Neutrophil (primary cell): ENCODE results near the gene DCDC2.
"Not testable (repeated sequence)": the region's sequence is repeated elsewhere in the genome, so short reads cannot be mapped to it uniquely, and the experiment has no call there.

Experiments
- H3K27ac ChIP-seq: fragments of 200-600 bp; sonication (generic); 2 replicates; pipeline ENCODE4 v1.5.1; 2016; ENCODE audit warnings: mild to moderate bottlenecking, moderate library complexity
- H3K27me3 ChIP-seq: fragments of 200-600 bp; sonication (generic); 2 replicates; pipeline ENCODE4 v1.6.0; 2016; ENCODE audit warnings: mild to moderate bottlenecking
- H3K36me3 ChIP-seq: fragments of 200-600 bp; sonication (generic); 2 replicates; pipeline ENCODE4 v1.5.1; 2017
- H3K4me1 ChIP-seq, 2 experiments: fragments of 200-600 bp in 1 of 2; sonication (generic) in 1 of 2; 1 replicate in 1 of 2; 2 replicates in 1 of 2; pipeline versions ENCODE4 v1.5.1 to v1.6.1; 2013 to 2016; ENCODE audit warnings: low read depth in 1 of 2, low read length in 1 of 2, mild to moderate bottlenecking in 1 of 2, moderate library complexity in 1 of 2; ENCODE audit not compliant: control insufficient read depth in 1 of 2, insufficient read depth in 1 of 2
- H3K4me3 ChIP-seq, 2 experiments: fragments of 200-600 bp in 1 of 2; sonication (generic) in 1 of 2; 1 replicate in 1 of 2; 2 replicates in 1 of 2; pipeline ENCODE4 v1.5.1; 2013 to 2016; ENCODE audit warnings: low read depth in 1 of 2, low read length in 1 of 2, mild to moderate bottlenecking in 1 of 2, moderate library complexity in 1 of 2
- H3K9me3 ChIP-seq: fragments of 200-600 bp; sonication (generic); 2 replicates; pipeline ENCODE4 v1.5.1; 2016
- CTCF ChIP-seq: fragments of 200-600 bp; sonication (generic); IDR thresholded peaks from 2 replicates; pipeline ENCODE4 v1.5.1; 2016; ENCODE audit warnings: antibody characterized with exemption

The DCDC2 gene

GRCh38 chr6:24381476-24382219 lies 23.8 kb upstream of the DCDC2 start:
- Histone ChIP-seq H3K27ac (no peak overlapping the region), H3K9me3 (no peaks in the 10 kb centered on the region), H3K4me3 (no peak overlapping the region), H3K36me3 (no peaks in the 10 kb centered on the region), H3K4me1 (no peaks in the 10 kb centered on the region), H3K27me3 (no peaks in the 10 kb centered on the region)
- TF ChIP-seq CTCF, result no peak

GRCh38 chr6:24378473-24379097 lies 20.7 kb upstream of the DCDC2 start:
- H3K4me3 ChIP-seq, result no peak overlapping the region
- TF ChIP-seq CTCF, result no peak
- no peaks in the 10 kb centered on the region for H3K27me3 ChIP-seq
- H3K4me1 ChIP-seq, result no peaks in the 10 kb centered on the region
- no peaks in the 10 kb centered on the region for H3K9me3 ChIP-seq
- H3K27ac ChIP-seq, result no peak overlapping the region
- no peaks in the 10 kb centered on the region for H3K36me3 ChIP-seq

GRCh38 chr6:24376871-24377270 lies 19.0 kb upstream of the DCDC2 start:
- no peaks in the 10 kb centered on the region for H3K27me3 ChIP-seq
- H3K27ac ChIP-seq, result no peak overlapping the region
- no peaks in the 10 kb centered on the region for H3K4me1 ChIP-seq
- H3K36me3 ChIP-seq, result no peaks in the 10 kb centered on the region
- TF ChIP-seq CTCF, result no peak
- no peak overlapping the region for H3K4me3 ChIP-seq
- H3K9me3 ChIP-seq, result no peaks in the 10 kb centered on the region

GRCh38 chr6:24374612-24375011 lies 16.8 kb upstream of the DCDC2 start:
- H3K27me3 ChIP-seq, result no peaks in the 10 kb centered on the region
- H3K36me3 ChIP-seq, result no peaks in the 10 kb centered on the region
- H3K9me3 ChIP-seq, result no peaks in the 10 kb centered on the region
- no peak overlapping the region for H3K27ac ChIP-seq
- H3K4me3 ChIP-seq, result no peak overlapping the region
- no peaks in the 10 kb centered on the region for H3K4me1 ChIP-seq
- TF ChIP-seq CTCF, result no peak

GRCh38 chr6:24365103-24365633 lies 7.3 kb upstream of the DCDC2 start:
- H3K27ac ChIP-seq, H3K4me1 ChIP-seq, H3K4me3 ChIP-seq, H3K9me3 ChIP-seq, H3K36me3 ChIP-seq: not testable (repeated sequence)
- H3K27me3 ChIP-seq, result peaks cover 18% of the 10 kb centered on the region

- H3K4me3 ChIP-seq, H3K27ac ChIP-seq, H3K36me3 ChIP-seq, H3K9me3 ChIP-seq: not testable (repeated sequence)
- peaks cover 7 to 15% of the 10 kb centered on the region in 2 experiments for H3K4me1 ChIP-seq
- H3K27me3 ChIP-seq, result peaks cover 37% of the 10 kb centered on the region
Measured at GRCh38 chr6:24362363-24362762, 4.5 kb upstream of the DCDC2 start.
